H1 (cell line): ENCODE results near the gene RTCA. TPM values are rescaled to one million over a fixed set of nuclear protein-coding genes. Genes with fewer than 3 reads are reported as not detected.

Source experiments
- EP300 ChIP-seq, 2 experiments: IDR thresholded peaks; 1 replicate in 1 of 2; 2 replicates in 1 of 2; pipeline ENCODE4 v1.6.1; 2011 to 2012; ENCODE audit warnings: low read depth in 2 of 2, low read length in 2 of 2, mild to moderate bottlenecking in 2 of 2, borderline replicate concordance in 1 of 2, inconsistent platforms in 1 of 2, moderate library complexity in 1 of 2
- JUND ChIP-seq: IDR thresholded peaks from 2 replicates; pipeline ENCODE4 v1.6.1; 2011; ENCODE audit warnings: mild to moderate bottlenecking, improper control_type of control experiment, low read length
- SP2 ChIP-seq: IDR thresholded peaks from 2 replicates; pipeline ENCODE4 v1.6.1; 2012; ENCODE audit warnings: mild to moderate bottlenecking, low read length, inconsistent platforms
- polyA plus RNA-seq, 7 experiments: library from polyadenylated mRNA; depleted of rRNA in 3 of 7; stranded (reverse) in 5 of 7; unstranded in 2 of 7; fragments of >200 nt in 5 of 7; fragments of 200-250 nt in 2 of 7; gene quantifications; 1 replicate in 5 of 7; 2 replicates in 1 of 7; 4 replicates in 1 of 7; pipeline versions ENCODE4 v1.2.1 to v1.2.3, GENCODE V29; 2011 to 2013; ENCODE audit warnings: missing spikeins in 2 of 7, mixed read lengths in 2 of 7
- total RNA-seq: library from RNA; stranded (reverse); fragmentation: NEBNext Ultra II Directional; extraction: Animal tissue kit (Norgen Biotek cat#: 25700); gene quantifications from 2 replicates; pipeline ENCODE4 v1.2.1, GENCODE V29; 2021

RTCA gene
- total and polyA plus RNA-seq, 2 of the 8 experiments (the other 6 are each of a cell fraction or from before 2014, with no cell fraction given) = 13.8 to 31.6 TPM

DNA sequence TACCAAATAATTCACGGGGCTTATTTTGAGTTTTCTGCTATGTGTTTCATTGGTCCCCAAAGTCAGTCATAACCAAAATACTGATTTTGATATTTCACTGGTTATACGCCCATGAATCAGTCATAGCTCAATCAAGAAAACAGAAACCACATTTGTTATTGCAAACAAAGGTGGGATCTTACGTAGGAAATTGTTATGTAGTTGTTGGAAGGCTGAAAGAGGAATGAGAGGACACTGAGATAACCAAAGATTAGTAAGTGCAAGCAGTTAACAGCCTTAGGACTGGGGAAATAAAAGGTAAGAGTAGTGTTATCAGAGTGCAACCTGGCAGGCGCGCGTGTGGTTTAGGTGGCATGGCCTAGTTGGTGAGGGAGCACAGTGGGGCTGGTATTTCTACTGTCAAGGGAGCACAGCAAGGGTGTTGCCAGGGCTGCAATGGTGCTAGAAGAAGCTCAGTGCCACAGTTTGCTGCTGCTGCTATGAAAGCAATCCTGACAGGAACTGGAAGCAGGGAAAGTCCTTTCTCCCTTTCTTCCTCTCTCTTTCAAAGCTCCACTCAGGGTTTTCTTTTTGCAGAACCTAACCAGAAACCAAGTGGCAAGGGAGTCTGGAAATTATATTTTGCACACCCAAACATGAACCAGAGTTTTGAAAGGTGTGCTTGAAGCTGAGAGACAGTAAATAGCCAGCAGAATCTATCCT lies 33.7 kb downstream of the RTCA start (continued):
- TF ChIP-seq SP2 (no peak), EP300 (IDR thresholded peaks at IDR 0.05; ENCODE audit: borderline replicate concordance in 1 of 2, low read depth in 2 of 2, low read length in 2 of 2) (no peak), JUND (no peak)
